ENCODE results near the gene PALD1. TPM values are rescaled to one million over a fixed set of nuclear protein-coding genes. Genes with fewer than 3 reads are reported as not detected.

Gene PALD1
- total RNA-seq, 1 experiment from 2014 or later, result 0.38 TPM

DNA sequence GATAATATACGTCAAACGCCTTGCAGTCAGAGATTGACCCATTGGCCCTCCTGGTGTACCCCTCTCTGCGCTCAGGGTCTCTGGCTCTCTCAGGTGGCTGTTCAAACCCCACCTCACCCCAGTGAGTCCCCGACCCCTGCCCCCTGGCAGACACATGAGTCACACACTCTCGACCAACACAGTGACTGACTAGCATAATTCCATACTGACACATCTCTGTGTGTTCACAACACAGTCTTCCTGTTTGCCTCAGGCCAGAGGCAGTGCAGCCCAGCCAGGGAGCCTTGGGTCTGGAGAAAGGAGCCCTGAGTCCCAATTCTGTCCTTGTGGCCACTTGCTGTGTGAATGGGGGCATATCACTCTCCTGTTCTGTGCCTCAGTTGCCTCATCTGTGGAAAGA lies 40.1 kb downstream of the PALD1 start:
- no TSS peak for BruUV-seq (replicated peaks)
- no peak overlapping the region for H3K27ac Mint-ChIP-seq (ENCODE audit: unreplicated experiment)
- H3K4me1 Mint-ChIP-seq (ENCODE audit: low read depth, unreplicated experiment), result no peaks in the 10 kb centered on the region
- no peaks in the 10 kb centered on the region for H3K36me3 Mint-ChIP-seq (ENCODE audit: insufficient read depth, unreplicated experiment)
- intact Hi-C loops (cut with micrococcal nuclease; ENCODE audit: unreplicated experiment), result no loop called here
- H3K9me3 Mint-ChIP-seq (ENCODE audit: low read depth, unreplicated experiment), result no peaks in the 10 kb centered on the region
- CTCF ChIA-PET, result no interaction called here
- peaks cover 93% of the 10 kb centered on the region for H3K27me3 Mint-ChIP-seq (ENCODE audit: unreplicated experiment)
- H3K4me3 Mint-ChIP-seq (ENCODE audit: low read depth, unreplicated experiment), result no peak overlapping the region
- DNase-seq, result no peak
- TF ChIP-seq, protein P1, sequence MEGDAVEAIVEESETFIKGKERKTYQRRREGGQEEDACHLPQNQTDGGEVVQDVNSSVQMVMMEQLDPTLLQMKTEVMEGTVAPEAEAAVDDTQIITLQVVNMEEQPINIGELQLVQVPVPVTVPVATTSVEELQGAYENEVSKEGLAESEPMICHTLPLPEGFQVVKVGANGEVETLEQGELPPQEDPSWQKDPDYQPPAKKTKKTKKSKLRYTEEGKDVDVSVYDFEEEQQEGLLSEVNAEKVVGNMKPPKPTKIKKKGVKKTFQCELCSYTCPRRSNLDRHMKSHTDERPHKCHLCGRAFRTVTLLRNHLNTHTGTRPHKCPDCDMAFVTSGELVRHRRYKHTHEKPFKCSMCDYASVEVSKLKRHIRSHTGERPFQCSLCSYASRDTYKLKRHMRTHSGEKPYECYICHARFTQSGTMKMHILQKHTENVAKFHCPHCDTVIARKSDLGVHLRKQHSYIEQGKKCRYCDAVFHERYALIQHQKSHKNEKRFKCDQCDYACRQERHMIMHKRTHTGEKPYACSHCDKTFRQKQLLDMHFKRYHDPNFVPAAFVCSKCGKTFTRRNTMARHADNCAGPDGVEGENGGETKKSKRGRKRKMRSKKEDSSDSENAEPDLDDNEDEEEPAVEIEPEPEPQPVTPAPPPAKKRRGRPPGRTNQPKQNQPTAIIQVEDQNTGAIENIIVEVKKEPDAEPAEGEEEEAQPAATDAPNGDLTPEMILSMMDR (IDR thresholded peaks at IDR 0.05; ENCODE audit: unreplicated experiment), result no peak

GRCh38 chr10:70523057-70523456 lies 44.5 kb downstream of the PALD1 start:
- H3K4me3 Mint-ChIP-seq (ENCODE audit: low read depth, unreplicated experiment), result no peak overlapping the region
- CTCF ChIA-PET, result no interaction called here
- H3K9me3 Mint-ChIP-seq (ENCODE audit: low read depth, unreplicated experiment), result no peaks in the 10 kb centered on the region
- no peaks in the 10 kb centered on the region for H3K36me3 Mint-ChIP-seq (ENCODE audit: insufficient read depth, unreplicated experiment)
- peaks cover 78% of the 10 kb centered on the region for H3K27me3 Mint-ChIP-seq (ENCODE audit: unreplicated experiment)
- BruUV-seq (replicated peaks), result no TSS peak
- TF ChIP-seq, protein P1 (IDR thresholded peaks at IDR 0.05; ENCODE audit: unreplicated experiment), result no peak
- H3K27ac Mint-ChIP-seq (ENCODE audit: unreplicated experiment), result no peak overlapping the region
- intact Hi-C loops (cut with micrococcal nuclease; ENCODE audit: unreplicated experiment), result no loop called here
- no peaks in the 10 kb centered on the region for H3K4me1 Mint-ChIP-seq (ENCODE audit: low read depth, unreplicated experiment)
- DNase-seq, result no peak

- Mint-ChIP-seq H3K9me3 (ENCODE audit: low read depth, unreplicated experiment) (no peaks in the 10 kb centered on the region), H3K27ac (ENCODE audit: unreplicated experiment) (no peak overlapping the region), H3K4me1 (ENCODE audit: low read depth, unreplicated experiment) (no peaks in the 10 kb centered on the region), H3K27me3 (ENCODE audit: unreplicated experiment) (peaks cover 73% of the 10 kb centered on the region), H3K36me3 (ENCODE audit: insufficient read depth, unreplicated experiment) (no peaks in the 10 kb centered on the region), H3K4me3 (ENCODE audit: low read depth, unreplicated experiment) (no peak overlapping the region)
- TF ChIP-seq, protein P1 (IDR thresholded peaks at IDR 0.05; ENCODE audit: unreplicated experiment), result no peak
- no peak for DNase-seq
- CTCF ChIA-PET, result no interaction called here
- intact Hi-C loops (cut with micrococcal nuclease; ENCODE audit: unreplicated experiment), result no loop called here
- BruUV-seq (replicated peaks), result no TSS peak
Measured at GRCh38 chr10:70523549-70523948, 45.0 kb downstream of the PALD1 start.

GRCh38 chr10:70528314-70528713 lies 49.7 kb downstream of the PALD1 start:
- Mint-ChIP-seq H3K36me3 (ENCODE audit: insufficient read depth, unreplicated experiment) (no peaks in the 10 kb centered on the region), H3K4me1 (ENCODE audit: low read depth, unreplicated experiment) (no peaks in the 10 kb centered on the region), H3K27me3 (ENCODE audit: unreplicated experiment) (peaks cover 70% of the 10 kb centered on the region), H3K27ac (ENCODE audit: unreplicated experiment) (no peak overlapping the region), H3K9me3 (ENCODE audit: low read depth, unreplicated experiment) (no peaks in the 10 kb centered on the region), H3K4me3 (ENCODE audit: low read depth, unreplicated experiment) (no peak overlapping the region)
- no TSS peak for BruUV-seq (replicated peaks)
- TF ChIP-seq, protein P1 (IDR thresholded peaks at IDR 0.05; ENCODE audit: unreplicated experiment), result no peak
- CTCF ChIA-PET, result interaction anchor here (1.0 to 1.2 kb wide), 3 partner anchors 60 to 230 kb away, joined by 3 to 7 read pairs (median 3); no protein-coding TSS in a partner anchor
- intact Hi-C loops (cut with micrococcal nuclease; ENCODE audit: unreplicated experiment), result no loop called here
- no peak for DNase-seq
